Amygdala (tissue), 56 donors: Measurements from ENCODE around the gene ZNF763.
"Not testable (repeated sequence)": the region's sequence is repeated elsewhere in the genome, so short reads cannot be mapped to it uniquely, and the experiment has no call there.

ENCODE experiments used
- DNase-seq, 56 donors: peaks; one replicate each; lab custom pipeline; 2025; lab: John Stamatoyannopoulos, UW

ZNF763 gene

DNA sequence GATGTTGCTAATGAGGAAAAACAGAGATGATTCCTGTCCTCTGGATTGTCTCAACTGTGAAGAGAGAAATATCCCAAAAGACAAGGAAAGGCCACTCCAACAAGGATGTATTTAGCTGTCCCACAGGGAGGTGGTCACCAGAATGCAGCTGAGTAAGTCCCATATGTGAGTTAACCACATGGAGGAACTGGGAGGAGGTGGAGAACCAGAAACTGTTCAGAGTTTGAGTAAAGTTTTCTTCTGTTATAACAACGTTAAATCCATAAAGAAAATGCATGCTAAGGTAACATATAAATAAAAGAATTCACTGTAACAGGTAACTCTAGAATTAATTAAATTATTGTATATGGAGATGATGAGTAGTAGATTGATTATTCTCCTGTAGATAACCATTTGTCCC, 5.3 kb downstream of the ZNF763 start:
- DNase-seq: no peak

DNA sequence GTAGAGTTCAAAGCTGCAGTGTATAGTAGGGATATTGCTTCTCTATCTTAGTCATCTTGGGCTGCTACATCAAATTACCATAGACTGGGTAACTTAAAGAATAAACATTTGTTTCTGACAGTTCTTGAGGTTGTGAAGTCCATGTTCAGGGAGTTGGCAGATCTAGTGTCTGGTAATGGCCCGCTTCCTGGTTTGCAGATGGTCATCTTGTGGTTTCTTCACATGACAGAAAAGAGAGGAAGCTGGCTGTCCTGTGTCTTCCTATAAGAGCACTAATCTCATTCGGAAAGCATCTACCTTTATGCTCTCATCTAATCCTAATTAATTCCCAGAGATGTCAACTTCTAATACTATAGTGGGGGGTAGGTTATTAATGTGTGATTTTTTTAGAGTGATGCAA, 6.2 kb downstream of the ZNF763 start:
- peak in 1 of 56 donors; percentile 5 for DNase-seq

DNA sequence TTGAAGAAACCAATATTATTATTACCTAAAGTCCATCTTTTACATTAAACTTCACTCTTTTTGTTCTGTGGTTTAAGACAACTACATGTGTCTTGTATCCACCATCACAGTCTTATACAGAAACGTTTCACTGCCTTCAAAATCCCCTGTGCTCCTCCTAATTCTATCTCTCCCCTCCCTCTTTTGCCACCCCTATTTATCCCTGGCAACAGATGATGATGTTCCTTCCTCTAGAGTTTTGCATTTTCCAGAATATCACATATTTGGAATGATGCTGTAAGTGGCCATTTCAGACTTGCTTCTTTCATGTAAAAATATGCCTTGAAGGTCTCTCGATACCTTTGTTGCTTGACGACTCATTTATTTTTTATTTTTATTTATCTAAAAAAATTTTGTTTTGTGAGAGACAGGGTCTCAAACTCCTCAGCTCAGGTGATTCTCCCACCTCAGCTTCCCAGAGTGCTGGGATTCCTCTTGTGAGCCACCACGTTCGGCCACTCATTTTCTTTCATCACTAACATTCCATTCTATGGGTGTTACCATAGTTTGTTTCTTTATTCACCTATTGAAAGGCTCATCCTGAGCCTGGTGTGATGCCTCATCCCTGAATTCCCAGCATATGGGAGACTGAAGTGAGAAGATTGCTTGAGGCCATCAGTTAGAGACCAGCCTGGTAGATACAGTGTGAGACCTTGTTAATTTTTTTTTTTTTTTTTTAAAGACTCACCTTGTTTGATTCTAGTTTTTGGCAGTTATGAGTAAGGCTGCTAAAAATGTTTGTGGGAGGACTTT, 8.4 kb downstream of the ZNF763 start:
- DNase-seq: no peak

DNA sequence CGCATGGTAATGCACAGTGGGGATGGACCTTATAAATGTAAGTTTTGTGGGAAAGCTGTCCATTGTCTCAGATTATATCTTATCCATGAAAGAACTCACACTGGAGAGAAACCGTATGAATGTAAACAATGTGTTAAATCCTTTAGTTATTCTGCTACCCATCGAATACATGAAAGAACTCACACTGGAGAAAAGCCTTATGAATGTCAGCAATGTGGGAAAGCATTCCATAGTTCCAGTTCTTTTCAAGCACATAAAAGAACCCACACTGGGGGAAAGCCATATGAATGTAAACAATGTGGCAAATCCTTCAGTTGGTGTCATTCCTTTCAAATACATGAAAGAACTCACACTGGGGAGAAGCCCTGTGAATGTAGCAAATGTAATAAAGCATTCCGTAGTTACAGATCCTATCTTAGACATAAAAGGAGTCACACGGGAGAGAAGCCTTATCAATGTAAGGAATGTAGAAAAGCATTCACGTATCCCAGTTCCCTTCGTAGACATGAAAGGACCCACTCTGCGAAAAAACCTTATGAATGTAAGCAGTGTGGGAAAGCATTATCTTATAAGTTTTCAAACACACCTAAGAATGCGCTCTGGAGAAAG, 13.8 kb downstream of the ZNF763 start:
- no peak for DNase-seq

DNA sequence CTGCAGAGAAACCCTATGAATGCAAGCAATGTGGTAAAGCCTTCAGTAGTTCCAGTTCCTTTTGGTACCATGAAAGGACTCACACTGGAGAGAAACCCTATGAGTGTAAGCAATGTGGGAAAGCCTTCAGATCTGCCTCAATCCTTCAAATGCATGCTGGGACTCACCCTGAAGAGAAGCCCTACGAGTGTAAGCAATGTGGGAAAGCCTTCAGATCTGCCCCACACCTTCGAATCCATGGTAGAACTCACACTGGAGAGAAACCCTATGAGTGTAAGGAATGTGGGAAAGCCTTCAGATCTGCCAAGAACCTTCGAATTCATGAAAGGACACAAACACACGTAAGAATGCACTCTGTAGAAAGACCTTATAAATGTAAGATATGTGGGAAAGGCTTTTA, 14.7 kb downstream of the ZNF763 start:
- DNase-seq: no peak

DNA sequence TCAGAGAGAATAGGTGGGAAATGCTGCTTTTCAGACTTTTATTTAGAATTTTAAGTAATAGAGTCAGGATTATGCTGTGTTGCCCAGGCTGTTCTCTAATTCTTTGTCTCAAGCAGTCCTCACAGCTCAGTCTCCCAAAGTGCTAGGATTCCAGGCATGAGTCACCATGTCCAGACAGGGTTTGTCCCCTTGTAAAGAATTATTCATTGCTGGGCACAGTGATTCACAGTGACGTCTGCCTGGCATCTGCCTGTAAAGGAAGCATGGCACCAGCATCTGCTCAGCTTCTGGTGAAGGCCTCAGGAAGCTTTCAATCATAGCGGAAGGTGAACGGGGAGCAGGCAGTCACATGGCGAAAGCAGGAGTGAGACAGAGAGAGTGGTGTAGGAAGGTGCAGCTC, 17.7 kb downstream of the ZNF763 start:
- peak in 1 of 56 donors; percentile 1 for DNase-seq

DNA sequence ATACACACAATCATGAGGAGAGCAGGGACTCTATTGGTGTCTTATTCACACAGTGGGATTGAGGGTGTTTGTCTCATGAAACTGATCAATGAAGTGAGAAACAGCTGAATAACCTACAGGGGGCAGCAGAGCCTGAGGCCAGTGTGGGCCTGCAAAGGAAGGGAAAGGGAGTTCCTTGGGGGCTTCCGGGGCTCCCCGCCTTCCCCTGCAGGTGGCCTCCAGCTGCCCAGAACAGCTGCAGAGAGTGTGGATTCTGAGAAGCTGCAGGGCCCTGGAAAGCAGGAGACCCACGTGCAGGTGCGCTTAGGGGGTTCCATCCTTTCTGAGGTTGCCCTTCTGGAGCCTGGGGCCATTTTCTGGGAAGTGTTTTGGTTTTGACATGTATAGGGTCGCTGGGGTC, 20.1 kb downstream of the ZNF763 start:
- no peak for DNase-seq

DNA sequence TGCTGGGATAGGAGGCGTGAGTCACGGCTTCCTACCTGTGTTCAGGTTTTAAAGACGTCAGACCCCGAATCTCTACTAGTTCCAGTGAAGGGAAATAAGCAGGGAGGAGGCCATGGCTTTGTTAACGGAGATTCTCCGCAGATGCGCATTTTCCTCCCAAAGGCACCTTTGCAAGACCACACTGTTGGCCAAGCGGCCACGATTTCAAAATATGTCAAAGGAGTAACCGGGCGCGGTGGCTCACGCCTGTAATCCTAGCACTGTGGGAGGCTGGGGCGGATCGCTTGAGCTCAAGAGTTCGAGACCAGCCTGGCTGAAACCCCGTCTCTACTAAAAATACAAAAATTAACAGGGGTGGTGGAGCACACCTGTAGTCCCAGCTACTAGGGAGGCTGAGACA, 21.9 kb downstream of the ZNF763 start:
- peak in 1 of 56 donors; percentile 2 for DNase-seq

DNA sequence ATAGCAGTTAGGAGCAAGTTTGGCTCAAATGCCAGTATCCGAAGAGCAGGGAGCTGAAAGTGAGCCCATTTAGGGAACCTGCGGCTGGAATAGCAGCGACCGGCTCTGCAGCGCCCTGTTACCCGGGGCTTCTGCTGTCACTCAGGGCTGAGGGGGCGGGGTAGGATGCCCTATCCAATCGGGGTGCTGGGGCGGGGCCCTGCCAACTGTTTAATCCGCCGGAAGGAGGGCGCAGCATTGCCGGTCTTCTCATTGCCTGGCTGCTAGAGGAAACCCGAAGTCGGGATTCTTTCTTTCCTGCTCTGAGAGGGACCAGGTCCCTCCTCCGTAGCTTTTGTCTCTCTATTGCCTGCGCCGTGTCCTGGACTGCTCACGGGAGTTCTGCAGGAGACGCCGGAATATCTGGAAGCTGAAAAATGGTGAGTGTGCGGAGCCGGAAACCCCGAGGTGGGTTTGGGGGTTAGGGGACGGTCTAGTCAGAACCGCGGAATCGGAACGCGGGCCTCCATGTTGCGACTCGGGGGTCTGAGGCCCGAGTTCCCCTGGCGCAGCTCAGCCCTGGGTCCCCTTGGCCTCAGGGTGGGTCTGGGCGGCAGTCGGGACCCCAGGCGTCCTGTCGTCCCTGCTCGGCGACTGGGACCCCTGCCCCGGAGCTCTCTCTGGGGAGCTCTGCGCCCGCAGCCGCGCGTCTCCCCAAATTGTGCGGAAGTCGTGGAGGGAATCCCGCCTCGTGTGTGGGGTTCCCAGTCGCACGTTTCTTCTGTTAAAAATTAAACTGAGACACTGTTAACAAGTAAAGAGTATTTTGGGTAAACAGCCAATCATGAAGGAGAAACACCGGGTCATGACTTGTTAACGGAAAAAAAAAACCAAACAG, 22.8 kb downstream of the ZNF763 start:
- peak; percentile 9 to 96 (median 86) for DNase-seq

DNA sequence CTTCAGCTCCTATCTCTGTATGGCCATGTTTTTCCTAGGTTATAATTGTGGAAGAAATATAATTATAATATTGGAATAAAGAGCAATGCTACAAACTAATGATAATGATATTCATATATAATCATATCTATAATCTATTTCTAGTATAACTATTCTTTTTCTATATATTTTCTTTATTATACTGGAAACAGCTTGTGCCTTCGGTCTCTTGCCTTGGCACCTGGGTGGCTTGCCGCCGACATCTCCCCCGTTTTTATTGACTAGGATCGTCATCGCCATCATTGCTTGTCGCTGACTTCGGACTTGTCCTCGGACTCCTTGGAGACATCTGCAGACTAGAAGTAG, 24.2 kb downstream of the ZNF763 start:
- peak in 1 of 56 donors; percentile 14 for DNase-seq

DNA sequence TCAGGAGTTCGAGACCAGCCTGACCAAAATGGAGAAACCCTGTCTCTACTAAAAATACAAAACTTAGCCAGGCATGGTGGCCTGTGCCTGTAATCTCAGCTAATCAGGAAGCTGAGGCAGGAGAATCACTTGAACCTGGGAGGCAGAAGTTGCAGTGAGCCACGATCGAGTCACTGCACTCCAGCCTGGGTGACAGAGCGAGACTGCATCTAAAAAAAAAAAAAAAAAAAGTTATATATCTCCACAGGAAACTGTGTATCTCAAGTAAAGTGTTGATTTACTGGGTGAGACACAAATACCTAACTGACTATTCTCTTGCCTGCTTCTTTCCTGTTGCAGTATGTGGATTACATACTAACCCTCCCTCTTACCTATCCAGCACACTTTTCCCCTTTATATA, 27.1 kb downstream of the ZNF763 start:
- not testable (repeated sequence) for DNase-seq

DNA sequence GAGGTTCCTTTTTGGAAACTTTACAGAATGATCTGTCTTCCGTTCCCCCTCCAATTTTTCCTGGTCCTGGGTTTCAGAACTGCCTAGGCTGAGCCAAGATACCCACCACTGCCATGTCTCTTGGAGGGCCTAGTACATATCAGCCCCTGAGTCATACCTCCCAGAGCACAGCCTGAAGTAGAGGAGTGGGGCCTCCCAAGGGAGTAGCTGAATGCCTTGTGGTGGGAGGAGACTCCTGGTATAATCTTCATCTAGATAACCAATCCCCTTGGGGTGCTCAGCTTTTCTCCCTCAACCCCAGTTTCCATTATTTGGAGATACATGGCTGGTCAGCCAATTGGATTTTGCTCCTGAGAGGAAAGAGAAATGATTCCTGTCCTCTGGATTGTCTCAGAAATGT, 30.3 kb downstream of the ZNF763 start:
- no peak for DNase-seq

DNA sequence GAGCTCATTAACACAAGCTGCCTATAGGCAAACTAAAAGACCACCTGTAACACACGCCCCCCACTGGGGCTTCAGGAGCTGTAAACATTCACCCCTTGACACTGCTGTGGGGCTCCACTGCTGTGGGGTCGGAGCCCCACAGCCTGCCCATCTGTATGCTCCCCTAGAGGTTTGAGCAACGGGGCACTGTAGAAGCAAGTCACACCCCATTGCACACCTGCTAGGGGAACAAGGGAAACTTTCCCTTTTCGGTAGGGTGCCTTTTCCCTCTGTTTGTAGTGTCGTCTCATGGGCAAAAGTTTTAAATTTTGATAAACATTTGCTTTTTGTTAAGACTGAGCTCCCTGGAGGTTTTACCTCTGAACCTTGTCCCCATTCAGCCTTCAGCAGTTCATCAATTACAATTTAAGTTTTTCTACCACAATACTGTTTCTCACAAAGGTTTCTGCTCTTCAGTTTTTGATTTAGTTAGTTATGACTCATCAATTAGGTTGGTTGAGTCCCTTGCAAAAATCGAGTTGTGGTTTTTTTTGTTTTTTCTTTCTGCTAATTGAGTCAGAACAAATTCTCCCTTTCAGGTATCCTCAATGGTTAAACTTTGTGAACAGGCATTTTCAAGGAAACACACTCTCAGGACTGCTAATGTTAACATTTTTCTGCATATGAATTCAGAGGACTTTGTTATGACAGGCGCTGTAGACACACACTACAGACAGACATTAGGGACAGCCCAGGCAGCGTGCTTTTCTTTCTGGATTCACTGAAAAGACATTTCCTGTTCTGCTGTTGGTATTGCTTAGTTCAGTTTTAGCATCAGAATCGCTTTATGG, 35.5 kb downstream of the ZNF763 start:
- DNase-seq: no peak

DNA sequence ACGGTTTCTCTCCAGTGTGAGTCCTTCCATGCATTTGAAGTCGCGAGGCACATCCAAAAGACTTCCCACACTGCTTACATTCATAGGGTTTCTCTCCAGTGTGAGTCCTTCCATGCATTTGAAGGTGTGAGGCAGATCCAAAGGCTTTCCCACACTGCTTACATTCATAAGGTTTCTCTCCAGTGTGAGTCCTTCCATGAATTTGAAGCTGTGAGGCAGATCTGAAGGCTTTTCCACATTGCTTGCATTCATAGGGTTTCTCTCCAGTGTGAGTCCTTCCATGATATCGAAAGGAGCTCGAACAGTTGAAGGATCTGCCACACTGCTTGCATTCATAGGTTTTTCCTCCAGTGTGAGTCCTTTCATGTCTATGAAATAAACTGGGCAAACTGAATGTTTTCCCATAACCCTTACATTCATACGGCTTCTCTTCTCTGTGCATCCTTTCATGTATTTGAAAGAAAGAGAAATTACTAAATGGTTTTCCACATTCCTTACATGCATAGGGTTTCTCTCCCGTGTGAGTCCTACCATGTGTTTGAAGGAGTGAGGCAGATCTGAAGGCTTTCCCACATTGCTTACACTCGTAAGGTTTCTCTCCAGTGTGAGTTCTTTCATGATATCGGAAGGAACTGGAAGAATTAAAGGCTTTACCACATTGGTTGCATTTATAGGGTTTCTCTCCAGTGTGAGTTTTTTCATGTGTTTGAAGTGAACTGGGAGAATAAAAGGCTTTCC, 50.3 kb downstream of the ZNF763 start:
- DNase-seq: no peak

DNA sequence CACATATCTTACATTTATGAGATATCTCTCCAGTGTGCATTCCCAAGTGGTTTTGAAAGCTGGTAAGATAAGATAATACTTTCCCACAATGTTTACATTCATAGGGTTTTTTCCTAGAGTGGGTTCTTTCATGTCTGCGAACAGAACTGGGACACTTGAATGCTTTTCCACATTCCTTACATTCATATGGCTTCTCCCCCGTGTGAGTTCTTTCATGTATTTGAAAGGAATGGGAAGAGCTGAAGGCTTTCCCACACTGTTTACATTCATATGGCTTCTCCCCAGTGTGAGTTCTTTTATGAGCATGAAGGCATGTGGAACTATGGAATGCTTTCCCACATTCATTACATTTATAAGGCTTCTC, 50.9 kb downstream of the ZNF763 start:
- no peak for DNase-seq
